Femur (tissue), 1 donor: ENCODE data around the gene PTPRQ.

Source experiments
- DNase-seq: peaks from one replicate; pipeline ENCODE4 v3.0.0-alpha.2; 2017

PTPRQ gene

DNA sequence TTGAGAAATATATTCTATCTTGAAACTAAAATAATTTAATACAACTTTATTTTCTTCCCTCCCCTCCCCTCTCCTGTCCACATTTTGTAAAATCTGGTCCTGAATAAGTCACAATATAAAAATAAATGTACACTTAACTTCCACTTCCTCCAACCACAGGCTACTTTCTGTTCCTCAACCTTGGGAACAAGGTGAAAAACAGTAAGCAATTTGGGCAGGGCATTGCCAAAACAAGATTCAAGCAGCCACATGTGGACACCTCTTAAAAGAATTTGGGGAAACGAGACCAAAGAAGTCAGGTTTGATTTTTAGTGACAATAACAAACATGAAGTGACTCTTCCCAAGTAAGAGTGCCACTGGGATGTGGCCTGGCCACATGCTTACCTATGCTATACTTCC lies 115.7 kb downstream of the PTPRQ start:
- DNase-seq: no peak

DNA sequence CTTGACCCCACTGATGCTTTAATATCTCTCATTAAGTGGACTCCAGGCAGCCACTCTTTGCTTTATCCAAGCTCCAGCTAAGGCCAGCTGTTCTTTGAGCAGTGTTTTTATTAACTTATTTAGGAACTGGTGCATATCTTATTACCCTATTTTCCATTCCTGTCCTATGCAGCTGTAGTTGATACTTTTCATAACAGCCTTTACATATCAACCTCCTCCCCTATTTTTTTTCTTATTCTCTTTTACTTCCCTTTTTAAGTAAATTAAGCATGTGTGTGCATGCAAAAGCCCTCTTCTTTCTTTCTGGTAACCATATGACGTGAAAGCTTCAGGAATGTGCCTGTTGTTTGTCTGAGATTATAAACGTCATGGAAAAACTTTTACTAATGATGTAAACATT lies 121.2 kb downstream of the PTPRQ start:
- no peak for DNase-seq

DNA sequence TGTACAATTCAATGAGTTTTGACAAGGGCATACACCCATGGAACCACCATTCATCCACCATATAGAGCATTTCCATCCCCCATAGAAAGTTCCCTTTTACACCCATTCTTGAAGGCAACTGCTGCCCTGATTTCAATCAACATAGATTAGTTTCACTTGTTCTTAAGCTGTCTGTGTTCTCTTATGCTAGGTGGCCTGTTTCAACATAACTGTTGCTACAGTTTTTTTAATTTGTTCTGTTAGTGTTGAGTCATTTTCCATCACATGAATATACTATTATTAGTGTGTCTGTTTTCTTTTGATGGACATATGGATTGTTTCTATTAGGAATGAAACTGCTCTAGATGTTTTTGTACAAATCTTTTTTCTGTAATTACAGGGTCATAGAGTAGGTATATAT lies 123.4 kb downstream of the PTPRQ start:
- no peak for DNase-seq

DNA sequence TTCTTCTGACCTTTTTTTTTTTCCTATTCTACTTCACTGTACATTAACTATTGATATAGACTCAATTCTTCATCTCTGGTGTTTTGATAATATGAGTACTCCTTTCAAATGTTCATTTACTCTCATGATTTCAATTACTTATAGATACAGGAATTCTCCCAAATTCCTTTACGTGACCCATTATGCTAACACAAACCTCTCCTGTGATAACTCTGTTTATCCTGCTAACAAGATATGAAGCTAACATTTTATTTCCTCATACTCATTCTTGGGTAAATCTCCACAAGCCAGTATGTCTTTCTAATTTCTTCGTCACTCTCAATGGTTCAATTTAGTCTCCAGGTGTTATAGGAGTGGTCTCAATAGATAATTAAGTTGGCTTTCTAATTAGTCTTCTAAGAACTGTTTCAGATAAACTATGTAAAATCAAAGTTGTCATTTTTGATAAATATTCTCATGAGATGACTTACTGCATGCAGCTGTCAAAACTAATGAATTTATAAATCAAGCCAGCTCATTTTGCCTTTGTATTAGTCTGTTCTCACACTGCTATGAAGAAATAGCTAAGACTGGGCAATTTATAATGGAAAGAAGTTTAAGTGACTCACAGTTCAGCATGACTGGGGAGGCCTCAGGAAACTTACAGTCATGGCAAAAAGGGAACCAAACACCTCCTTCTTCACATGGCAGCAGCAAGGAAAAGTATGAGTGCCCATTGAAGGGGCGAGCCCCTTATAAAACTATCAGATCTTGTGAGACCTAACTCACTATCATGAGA lies 132.8 kb downstream of the PTPRQ start:
- DNase-seq: no peak

DNA sequence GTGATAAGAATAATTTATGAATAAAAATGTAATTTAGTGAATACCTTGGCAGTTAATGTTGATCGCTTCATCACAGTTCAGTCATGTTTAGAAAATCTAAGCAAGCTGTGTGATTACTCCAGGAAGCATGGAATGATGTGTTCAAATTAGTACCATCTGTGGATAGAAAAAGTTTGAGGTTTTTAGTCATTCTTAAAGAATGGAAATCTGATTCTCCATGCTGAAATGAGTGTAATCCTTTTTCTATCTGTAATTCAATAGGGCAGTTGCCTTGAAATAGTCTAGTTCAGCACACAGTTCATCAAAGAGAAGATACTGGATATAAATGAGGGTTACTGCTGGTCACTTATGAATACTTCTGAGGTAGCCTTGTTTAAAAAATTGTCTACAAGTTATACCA lies 136.2 kb downstream of the PTPRQ start:
- no peak for DNase-seq

DNA sequence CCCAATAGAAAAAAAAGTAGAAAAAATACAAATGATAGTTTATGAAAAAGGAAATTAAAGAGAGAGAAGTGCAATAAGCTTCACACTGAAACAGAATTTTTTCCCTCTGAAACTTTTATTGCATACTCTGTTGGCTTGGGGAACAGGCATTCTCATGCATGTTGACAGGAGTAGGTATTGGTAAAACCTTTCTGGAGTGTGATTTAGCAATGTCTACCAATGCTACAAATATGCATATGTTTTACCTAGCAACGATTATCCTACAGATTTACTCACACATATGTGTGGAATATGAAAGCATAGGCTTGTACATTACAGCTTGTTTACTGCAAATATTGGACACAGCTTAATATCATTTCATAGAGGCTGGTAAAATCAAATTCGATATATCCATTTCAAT lies 137.7 kb downstream of the PTPRQ start:
- no peak for DNase-seq

DNA sequence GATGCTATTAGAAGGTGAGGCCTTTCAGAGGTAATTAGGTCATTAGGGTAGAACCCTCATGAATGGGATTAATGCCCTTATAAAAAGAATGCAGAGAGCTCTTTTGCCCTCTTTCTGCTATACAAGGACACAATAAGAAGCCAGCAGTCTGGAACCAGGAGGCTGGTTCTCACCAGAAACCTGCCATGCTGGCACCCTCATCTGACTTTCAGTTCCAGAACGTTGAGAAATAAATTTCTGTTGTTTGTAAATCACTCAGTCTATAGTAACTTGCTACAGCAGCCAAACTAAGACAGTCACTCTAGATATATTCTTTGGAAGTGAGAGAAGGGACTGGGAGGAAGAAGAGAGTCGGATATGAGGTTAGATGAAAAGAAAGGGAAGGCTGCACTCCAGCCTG lies 138.4 kb downstream of the PTPRQ start:
- DNase-seq: no peak

DNA sequence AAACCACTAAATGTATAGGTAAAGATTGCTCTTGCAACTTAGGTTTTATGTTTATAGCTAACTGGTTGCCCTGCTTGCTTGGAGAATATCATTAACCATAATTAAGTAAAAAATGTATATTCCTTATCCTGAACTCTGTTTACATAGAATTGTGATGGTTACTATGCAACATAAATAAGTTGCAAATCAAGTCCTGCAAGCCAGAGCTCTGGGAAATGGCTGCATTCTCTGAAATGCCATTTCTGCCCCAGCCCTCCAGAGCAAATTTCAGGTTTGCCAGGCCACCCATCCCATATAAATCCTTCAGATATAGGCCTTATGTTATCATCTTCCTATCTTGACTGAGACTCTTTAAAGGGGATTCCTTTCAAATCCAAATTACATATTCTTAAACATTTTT lies 145.0 kb downstream of the PTPRQ start:
- no peak for DNase-seq

DNA sequence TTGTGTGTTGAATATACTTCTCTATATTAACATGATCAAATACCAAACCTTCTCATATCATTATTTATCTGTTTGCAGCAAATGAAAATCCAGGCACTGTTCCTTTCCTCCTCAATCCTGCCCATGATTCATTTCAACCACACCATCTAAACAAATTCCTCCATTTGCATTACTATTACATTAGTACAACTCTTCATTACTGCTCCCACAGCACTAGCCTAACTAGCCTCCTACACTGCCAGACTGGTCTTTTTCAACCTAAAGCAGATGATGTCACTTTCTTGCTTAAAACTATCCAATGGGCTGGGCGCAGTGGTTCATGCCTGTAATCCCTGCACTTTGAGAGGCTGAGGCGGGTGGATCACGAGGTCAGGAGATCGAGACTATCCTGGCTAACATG lies 146.1 kb downstream of the PTPRQ start:
- DNase-seq: no peak

DNA sequence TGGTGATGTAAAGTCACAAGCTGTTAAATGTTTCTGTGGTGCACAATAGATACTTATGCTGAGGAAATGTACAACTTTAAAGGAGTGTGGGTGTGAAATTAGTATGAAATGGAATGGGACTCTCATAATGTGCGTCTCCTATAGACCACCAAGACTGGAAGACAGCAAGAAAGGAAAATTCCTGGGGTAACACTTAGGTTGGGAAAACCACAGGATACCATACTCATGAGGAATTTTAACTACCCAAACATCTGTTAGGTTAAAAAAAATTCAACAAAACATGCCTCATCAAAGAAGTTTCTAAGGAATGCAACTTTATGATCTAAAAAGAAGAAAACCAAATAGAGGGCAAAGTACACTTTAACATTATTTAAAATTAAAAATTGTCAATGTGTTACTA lies 149.7 kb downstream of the PTPRQ start:
- DNase-seq: no peak

DNA sequence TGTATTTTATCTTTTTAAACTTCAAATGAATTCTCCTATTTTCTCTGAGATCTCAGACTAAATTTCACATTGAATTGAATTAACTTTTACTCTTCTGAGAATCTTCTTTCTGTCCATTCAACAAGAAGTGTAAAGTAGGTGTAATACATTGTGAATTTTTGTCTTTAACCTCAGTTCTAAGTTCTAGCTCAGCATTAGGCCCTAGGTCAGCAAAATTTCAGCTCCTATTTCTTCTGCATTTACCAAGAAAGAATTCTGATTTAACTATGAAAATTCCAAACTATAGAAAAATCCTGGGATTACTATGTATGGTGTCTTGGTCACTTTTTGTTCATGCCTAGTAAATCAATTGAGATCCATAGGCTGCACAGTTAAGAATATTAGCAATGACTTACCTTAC lies 152.5 kb downstream of the PTPRQ start:
- DNase-seq: no peak

DNA sequence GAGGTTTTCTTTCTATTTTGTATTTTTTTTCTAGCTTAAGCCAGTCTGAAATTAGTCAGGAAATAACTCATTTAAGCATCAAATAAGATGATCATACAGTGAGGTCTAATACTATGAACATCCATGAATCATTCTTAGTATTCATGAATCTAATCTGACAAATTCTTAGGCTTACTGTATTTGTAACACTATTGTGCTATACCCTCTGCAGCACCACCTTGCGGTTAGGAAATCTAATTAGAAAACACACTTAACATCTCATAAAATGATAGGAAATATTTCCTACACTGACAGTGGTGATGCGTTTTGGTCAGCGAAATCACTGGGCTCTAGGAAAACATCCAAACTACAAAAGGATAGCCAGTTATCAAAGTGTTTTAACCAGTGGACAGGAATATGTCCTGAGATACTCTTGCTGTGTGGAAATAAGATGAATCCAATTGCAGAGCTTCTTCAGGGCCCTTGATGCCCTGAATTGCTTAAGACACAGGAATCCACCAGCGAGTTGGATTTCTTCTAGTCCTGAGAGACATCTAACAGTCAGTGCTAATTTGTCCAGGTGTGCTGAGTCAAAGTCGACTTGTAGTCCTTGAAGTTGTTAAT lies 154.1 kb downstream of the PTPRQ start:
- no peak for DNase-seq

DNA sequence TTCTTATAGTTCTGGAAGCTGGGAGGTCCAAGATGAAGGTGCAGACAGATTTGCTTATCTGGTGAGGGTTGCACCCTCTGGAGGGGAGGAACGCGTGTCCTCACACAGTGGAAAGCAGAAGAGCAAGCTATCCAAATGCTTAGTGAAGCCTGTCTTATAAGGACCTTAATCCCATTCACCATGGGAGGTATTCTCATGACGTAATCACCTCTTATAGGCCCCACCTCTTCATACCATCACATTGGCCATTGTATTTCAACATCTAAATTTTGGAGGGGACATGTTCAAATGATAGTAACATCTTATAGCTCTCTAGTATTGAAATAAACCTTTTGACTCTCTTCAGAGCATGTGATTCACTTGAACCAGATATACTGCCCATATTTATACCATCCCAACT lies 158.4 kb downstream of the PTPRQ start:
- DNase-seq: no peak

DNA sequence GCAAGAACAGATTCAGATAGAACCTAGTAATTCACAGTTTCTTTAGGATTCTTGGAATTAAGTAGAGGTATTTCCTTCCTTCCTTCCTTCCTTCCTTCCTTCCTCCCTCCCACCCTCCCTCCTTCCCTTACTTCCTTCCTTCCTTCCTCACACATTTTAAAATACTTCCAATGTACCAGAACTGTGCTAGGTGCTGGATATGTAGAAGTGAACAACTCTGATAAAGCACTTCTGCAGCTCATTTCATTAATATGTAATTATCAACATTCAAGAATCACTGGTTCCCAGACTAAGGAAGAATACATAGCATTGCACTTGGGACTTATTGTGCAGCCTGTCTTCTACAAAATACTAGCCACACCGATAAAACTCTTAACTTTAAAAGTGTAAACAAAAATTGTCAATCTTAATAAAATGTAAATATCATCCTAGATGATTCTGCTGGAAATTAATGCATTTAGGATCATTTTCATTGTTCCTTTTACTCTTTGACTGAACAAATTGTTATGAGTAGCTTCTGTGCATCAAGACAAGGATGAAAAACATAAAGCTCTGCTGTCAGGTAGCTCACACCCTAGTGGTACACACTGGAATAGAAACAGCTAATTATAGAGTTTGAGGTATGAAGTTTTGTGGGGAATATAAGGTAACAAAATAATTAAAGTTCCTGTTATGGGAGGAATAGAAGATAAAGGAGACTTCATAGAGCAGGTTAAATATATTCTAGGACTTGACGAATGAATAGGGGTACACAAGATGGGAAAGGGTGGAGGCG lies 163.5 kb downstream of the PTPRQ start:
- DNase-seq: no peak

DNA sequence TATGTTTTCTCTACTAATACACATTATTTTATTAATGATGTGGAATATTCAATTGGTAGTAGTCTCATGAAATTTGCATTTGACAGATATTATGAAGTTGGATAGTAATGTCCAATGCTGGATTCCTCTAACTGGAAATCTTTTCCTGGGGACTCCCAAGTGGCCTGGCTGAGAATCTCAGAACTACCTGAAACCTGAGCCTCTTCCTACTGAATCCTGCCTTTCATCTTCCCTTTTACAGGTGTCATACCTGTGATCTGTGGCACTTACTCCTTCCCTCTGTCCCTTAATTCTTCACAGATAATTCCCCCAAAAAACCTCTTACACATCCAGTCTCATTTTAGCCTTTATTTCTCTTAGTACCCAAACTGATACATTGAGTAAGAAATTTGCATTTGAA lies 173.7 kb downstream of the PTPRQ start:
- DNase-seq: no peak

DNA sequence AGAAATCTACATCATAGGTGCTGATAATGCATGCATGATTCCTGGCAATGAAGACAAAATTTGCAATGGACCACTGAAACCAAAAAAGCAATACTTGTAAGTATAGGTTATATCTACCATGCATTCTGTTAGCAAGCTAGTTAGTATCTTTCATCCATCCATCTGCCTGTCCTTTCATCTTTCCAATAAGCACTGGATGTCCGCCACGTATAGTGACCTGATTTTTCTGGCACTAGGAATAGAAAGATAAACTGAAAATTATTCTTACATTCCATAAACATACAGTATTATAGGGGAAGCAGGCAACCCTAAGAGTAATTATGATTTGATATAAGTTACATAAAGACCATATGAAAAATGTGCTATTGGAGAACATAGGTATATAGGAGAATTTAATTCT lies 176.2 kb downstream of the PTPRQ start:
- DNase-seq: no peak

DNA sequence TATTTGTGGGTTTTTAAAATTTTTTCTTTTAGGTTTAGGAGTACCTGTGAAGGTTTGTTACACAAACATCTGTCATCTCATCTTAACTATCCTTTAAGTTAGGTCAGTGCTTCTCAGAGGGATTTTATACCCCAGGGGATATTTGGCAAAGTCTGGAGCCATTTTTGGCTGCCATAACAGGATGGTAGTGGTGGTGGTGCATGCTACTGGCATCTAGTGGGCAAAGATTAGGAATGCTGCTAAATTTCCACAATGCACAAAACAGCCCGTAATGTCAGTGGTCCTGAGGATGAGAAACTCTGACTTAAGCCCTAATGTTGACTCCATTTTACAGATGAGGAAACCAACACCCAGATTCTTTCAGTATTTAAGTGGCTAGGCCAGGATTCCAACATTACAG lies 178.2 kb downstream of the PTPRQ start:
- DNase-seq: no peak

DNA sequence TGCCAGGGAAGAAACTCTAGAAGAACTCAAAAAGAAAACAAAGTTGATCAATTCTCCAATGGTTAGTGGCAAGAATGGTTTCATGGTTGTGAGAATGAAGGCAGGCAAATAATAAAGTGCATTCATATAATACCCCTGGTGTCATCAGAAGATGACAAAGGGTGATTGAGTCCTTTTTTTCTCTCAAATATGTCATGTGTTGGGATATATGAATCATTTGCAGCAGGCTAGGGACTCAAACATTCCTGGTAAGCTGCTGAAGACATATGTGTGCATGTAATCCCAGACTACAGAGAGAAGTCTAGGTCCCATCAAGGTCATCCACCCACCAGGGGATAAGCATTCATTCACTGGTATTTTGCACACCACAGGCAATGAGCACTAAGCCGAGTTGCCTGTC lies 181.0 kb downstream of the PTPRQ start:
- DNase-seq: no peak

DNA sequence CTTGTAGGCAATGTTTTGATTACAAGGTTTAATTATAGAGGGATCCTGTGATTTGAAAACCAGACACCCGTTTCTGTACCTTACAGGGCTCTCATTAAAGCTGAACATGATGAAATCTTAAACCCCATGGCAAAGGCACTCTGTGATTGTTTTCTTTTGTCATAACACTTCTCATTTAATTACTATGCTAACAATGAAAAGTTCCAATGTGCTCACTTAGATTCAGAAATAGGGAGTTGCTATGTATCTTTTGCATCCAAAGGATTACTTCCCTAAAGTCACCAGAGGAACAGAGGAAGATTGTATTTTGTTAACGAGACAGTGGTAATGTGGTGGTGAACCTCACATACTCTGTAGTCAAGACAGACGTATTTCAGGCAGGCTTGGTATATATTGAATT lies 181.9 kb downstream of the PTPRQ start:
- no peak for DNase-seq

DNA sequence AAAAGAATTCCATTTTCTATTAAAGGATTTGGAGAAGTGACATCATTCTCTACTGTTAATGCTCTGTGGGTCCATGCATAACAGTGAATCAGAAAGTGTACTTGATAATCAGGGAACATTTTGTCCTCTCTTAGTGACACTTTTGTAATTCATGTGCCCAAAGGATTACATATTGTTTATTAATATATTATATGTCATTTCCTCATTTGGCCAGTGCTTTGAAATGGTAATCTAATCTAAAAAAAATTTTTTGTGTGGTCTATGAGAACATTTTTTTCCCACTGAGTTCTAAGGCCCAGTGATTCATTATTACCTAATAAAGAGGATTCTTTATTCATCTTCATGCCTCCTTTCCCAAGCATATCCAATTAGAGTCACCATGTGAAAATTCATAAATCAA lies 183.7 kb downstream of the PTPRQ start:
- DNase-seq: no peak

DNA sequence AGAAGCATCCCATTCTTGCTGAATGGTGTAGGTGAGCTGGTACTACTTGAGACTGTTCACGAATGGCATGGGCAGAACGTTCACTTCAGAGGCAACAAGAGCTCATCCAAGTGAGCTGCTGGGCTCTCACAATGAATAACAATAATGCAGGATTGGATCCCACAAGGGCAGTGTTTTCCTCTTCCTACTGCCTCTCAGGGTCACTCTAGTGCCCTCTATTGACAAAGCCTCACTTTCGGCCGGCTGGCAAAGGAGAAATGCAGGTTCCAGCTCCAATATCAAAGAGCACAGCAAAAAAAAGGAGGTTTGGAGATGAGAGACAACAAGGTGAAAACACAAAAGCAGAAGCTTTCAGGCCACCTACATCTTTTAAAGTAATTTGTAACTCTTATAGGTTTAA lies 188.8 kb downstream of the PTPRQ start:
- no peak for DNase-seq

DNA sequence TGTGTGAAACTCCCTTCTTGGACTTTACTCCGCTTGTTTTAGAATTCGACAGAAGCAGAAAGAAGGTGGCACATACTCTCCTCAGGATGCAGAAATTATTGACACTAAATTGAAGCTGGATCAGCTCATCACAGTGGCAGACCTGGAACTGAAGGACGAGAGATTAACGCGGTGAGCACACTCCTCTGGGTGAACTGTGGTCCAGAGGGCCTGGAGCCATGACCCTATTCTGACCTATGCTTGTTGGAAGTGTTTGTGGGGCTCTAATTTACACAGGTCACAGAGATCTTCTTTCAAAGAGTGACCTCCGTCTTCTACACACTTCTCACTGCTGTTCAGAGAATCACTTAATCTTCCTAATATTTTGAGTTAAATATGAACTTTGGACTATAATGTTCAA lies 190.9 kb downstream of the PTPRQ start:
- DNase-seq: no peak

DNA sequence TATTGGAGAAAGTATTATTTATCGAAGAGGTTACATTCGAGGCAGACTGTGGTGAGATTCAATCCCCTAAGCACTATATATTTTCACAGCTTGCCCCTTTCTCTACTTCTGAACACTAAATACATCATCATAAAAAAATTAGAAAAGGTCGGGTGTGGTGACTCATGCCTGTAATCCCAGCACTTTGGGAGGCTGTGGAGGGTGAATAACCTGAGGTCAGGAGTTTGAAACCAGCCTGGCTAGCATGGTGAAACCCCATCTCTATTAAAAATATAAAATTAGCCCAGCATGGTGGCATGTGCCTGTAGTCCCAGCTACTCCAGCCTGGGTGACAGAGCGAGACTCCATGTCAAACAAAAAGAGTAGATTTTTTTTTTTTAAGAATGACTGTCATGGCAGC lies 192.8 kb downstream of the PTPRQ start:
- no peak for DNase-seq

DNA sequence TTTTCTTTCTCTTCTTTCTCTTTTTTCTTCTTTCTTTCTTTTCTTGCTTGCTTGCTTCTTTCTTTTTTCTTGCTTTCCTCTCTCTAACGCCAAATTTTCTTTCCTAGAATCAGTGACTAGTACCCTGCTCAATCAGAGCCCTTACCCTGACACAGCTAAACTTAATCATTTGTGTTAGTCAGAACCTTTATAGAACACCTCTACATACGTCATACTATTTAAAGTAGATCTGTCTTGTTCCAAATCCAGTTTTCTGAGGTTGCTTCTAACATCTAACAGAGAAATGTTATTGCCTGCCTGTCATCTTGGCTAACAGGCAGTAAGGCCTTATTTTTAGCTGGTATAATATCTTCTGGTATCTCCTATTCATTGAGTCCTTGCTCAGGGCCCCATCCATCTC lies 197.9 kb downstream of the PTPRQ start:
- DNase-seq: no peak
